Measurements from ENCODE around the gene TCF3.

DNA sequence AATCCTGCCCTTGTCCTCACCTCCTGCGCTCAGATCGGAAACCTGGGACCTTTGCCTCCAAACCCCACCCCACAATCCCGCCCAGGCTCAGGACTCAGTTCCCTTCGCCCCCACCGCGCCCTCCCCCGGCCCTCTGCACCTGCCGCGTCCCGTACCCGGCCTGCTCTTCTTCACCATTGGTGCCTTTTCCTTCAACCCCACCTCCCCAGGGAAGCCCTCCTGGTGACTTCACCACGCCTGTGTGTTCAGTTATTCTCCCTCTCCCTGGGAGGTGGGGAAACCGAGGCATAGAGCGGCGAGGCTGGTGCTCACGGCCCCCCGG is 19.3 kb upstream of the TCF3 start:
- TF ChIP-seq, protein P1, sequence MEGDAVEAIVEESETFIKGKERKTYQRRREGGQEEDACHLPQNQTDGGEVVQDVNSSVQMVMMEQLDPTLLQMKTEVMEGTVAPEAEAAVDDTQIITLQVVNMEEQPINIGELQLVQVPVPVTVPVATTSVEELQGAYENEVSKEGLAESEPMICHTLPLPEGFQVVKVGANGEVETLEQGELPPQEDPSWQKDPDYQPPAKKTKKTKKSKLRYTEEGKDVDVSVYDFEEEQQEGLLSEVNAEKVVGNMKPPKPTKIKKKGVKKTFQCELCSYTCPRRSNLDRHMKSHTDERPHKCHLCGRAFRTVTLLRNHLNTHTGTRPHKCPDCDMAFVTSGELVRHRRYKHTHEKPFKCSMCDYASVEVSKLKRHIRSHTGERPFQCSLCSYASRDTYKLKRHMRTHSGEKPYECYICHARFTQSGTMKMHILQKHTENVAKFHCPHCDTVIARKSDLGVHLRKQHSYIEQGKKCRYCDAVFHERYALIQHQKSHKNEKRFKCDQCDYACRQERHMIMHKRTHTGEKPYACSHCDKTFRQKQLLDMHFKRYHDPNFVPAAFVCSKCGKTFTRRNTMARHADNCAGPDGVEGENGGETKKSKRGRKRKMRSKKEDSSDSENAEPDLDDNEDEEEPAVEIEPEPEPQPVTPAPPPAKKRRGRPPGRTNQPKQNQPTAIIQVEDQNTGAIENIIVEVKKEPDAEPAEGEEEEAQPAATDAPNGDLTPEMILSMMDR (optimal IDR thresholded peaks at IDR 0.05 in 1 of 3, IDR thresholded peaks at IDR 0.05 in 1 of 3, conservative IDR thresholded peaks at IDR 0.05 in 1 of 3; ENCODE audit: extremely low read depth in 1 of 3, insufficient read depth in 2 of 3, low read length in 3 of 3), result no peak
- no peak for TF ChIP-seq EZH2 (IDR thresholded peaks at IDR 0.05; ENCODE audit: low read length)

Data from keratinocyte (primary cell).